Transverse colon (tissue), 4 donors: ENCODE results near the gene PCSK5.

ENCODE experiments used
- EP300 ChIP-seq: sonication (generic); formaldehyde crosslinking; IDR thresholded peaks from one replicate; pipeline ENCODE4 v1.6.1; 2017; ENCODE audit warnings: antibody characterized with exemption, low read depth
- POLR2A ChIP-seq: fragments of 450-650 bp; IDR thresholded peaks from one replicate; pipeline ENCODE4 v1.6.1; 2016; ENCODE audit warnings: antibody characterized with exemption, mild to moderate bottlenecking, moderate library complexity
- POLR2AphosphoS5 ChIP-seq, 3 donors: sonication (generic); formaldehyde crosslinking; IDR thresholded peaks; one replicate each; pipeline ENCODE4 v1.6.1; 2016; ENCODE audit warnings: antibody characterized with exemption in 3 of 3
- TF ChIP-seq, protein P1 (sequence below), 5 experiments: fragments of 200-600 bp in 3 of 5; fragments of 450-650 bp in 2 of 5; sonication (generic) in 3 of 5; IDR thresholded peaks; 1 replicate in 2 of 5; 2 replicates in 3 of 5; pipeline ENCODE4 v1.5.1; 2016 to 2017; ENCODE audit warnings: antibody characterized with exemption in 5 of 5, inconsistent platforms in 3 of 5, mild to moderate bottlenecking in 2 of 5, moderate library complexity in 1 of 5

DNA sequence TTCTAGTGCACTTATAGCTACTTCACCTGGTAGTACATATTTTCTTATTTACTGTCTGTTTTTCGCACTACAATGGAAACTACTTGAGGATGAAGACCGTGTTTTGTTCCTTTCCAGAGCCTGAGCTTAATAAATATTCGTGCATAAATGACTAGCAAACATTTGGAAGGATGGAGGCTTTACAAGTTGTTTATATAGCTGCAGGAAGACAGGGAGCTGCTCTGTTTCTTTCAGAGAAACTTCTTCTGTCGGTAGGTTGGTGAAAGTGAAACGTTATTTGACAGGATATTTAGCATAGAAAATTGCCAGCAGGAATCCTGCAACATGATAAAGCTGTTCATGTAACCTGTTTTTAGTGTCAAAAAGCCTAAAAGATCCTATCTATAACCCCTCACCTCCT is 210.6 kb downstream of the PCSK5 start:
- TF ChIP-seq, protein P1, sequence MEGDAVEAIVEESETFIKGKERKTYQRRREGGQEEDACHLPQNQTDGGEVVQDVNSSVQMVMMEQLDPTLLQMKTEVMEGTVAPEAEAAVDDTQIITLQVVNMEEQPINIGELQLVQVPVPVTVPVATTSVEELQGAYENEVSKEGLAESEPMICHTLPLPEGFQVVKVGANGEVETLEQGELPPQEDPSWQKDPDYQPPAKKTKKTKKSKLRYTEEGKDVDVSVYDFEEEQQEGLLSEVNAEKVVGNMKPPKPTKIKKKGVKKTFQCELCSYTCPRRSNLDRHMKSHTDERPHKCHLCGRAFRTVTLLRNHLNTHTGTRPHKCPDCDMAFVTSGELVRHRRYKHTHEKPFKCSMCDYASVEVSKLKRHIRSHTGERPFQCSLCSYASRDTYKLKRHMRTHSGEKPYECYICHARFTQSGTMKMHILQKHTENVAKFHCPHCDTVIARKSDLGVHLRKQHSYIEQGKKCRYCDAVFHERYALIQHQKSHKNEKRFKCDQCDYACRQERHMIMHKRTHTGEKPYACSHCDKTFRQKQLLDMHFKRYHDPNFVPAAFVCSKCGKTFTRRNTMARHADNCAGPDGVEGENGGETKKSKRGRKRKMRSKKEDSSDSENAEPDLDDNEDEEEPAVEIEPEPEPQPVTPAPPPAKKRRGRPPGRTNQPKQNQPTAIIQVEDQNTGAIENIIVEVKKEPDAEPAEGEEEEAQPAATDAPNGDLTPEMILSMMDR (IDR thresholded peaks at IDR 0.05): no peak
- TF ChIP-seq POLR2A (no peak), EP300 (no peak), POLR2AphosphoS5 (IDR thresholded peaks at IDR 0.05) (no peak)
